Mononuclear cell (primary cell): ENCODE measurements around the gene PPM1M. TPM values are rescaled to one million over a fixed set of nuclear protein-coding genes. Genes with fewer than 3 reads are reported as not detected.

Experiments used
- H3K27me3 ChIP-seq: 2 replicates; pipeline ENCODE4 v1.6.0; 2011; ENCODE audit warnings: low read length, control low read depth; ENCODE audit not compliant: insufficient read depth
- H3K4me1 ChIP-seq: 2 replicates; pipeline ENCODE4 v1.5.1; 2011; ENCODE audit warnings: mild to moderate bottlenecking, low read length, control low read depth; ENCODE audit not compliant: insufficient read depth
- H3K4me3 ChIP-seq: 2 replicates; pipeline ENCODE4 v1.5.1; 2011; ENCODE audit warnings: mild to moderate bottlenecking, low read length, moderate library complexity
- H3K9me3 ChIP-seq: 2 replicates; pipeline ENCODE4 v1.5.1; 2011; ENCODE audit warnings: low read depth, mild to moderate bottlenecking, control low read depth, low read length
- total RNA-seq: library from RNA; depleted of rRNA; stranded (reverse); fragments of >200 nt; gene quantifications from one replicate; pipeline ENCODE4 v1.2.3, GENCODE V29; 2012

The PPM1M gene
- total RNA-seq, 1 donor, result 31.2 TPM

GRCh38 chr3:52295671-52296208 lies 50.2 kb downstream of the PPM1M start:
- Histone ChIP-seq H3K4me1 (no peaks in the 10 kb centered on the region), H3K9me3 (no peaks in the 10 kb centered on the region), H3K4me3 (no peak overlapping the region), H3K27me3 (no peaks in the 10 kb centered on the region)

GRCh38 chr3:52297242-52298148 lies 51.9 kb downstream of the PPM1M start:
- no peaks in the 10 kb centered on the region for H3K9me3 ChIP-seq
- no peak overlapping the region for H3K4me3 ChIP-seq

GRCh38 chr3:52298149-52299098 lies 52.9 kb downstream of the PPM1M start:
- no peak overlapping the region for H3K4me3 ChIP-seq
- H3K27me3 ChIP-seq, result no peaks in the 10 kb centered on the region
- no peaks in the 10 kb centered on the region for H3K4me1 ChIP-seq
- no peaks in the 10 kb centered on the region for H3K9me3 ChIP-seq

More at GRCh38 chr3:52297242-52298148, 51.9 kb downstream of the PPM1M start:
- no peaks in the 10 kb centered on the region for H3K27me3 ChIP-seq
- H3K4me1 ChIP-seq, result no peaks in the 10 kb centered on the region

GRCh38 chr3:52299247-52299878 lies 53.8 kb downstream of the PPM1M start:
- Histone ChIP-seq H3K4me3 (no peak overlapping the region), H3K27me3 (no peaks in the 10 kb centered on the region), H3K4me1 (no peaks in the 10 kb centered on the region)

More at GRCh38 chr3:52299247-52299878, 53.8 kb downstream of the PPM1M start:
- no peaks in the 10 kb centered on the region for H3K9me3 ChIP-seq

Other genes starting within 250 kb of the PPM1M start
- 1,675 TPM for gene RPL29, start 249.9 kb upstream of the PPM1M start, total RNA-seq
- gene DUSP7, start 189.2 kb upstream of the PPM1M start, total RNA-seq, result 7.0 TPM
- 0.21 TPM for gene POC1A, start 91.3 kb upstream of the PPM1M start, total RNA-seq
- gene ALAS1, start 47.6 kb upstream of the PPM1M start, total RNA-seq, result 20.4 TPM
- 0.21 TPM for gene TLR9, start 20.1 kb upstream of the PPM1M start, total RNA-seq
- 70.5 TPM for gene TWF2, start 6.6 kb upstream of the PPM1M start, total RNA-seq
- 85.5 TPM for gene WDR82, start 32.9 kb downstream of the PPM1M start, total RNA-seq
- 13.3 TPM for gene GLYCTK, start 42.1 kb downstream of the PPM1M start, total RNA-seq
- 20.9 TPM for gene DNAH1, start 70.6 kb downstream of the PPM1M start, total RNA-seq
- gene BAP1, start 164.2 kb downstream of the PPM1M start, total RNA-seq, result 58.1 TPM
- 9.3 TPM for gene PHF7, start 164.9 kb downstream of the PPM1M start, total RNA-seq
- 0.31 TPM for gene SEMA3G, start 199.3 kb downstream of the PPM1M start, total RNA-seq
- 0.31 TPM for gene TNNC1, start 208.3 kb downstream of the PPM1M start, total RNA-seq
- 75.8 TPM for gene NISCH, start 209.8 kb downstream of the PPM1M start, total RNA-seq
- gene STAB1, start 249.6 kb downstream of the PPM1M start, total RNA-seq, result 42.6 TPM